Sigmoid colon (tissue), 4 donors: ENCODE results near the gene MAN2B1.

Experiments
- CTCF ChIP-seq, 4 experiments: fragments of 450-650 bp in 3 of 4; fragments of 200-600 bp in 1 of 4; IDR thresholded peaks; one replicate each; pipeline ENCODE4 v1.5.1; 2016 to 2019; ENCODE audit warnings: antibody characterized with exemption in 4 of 4, mild to moderate bottlenecking in 3 of 4, moderate library complexity in 2 of 4
- EP300 ChIP-seq, 4 donors: sonication (generic); formaldehyde crosslinking; IDR thresholded peaks; one replicate each; pipeline ENCODE4 v1.6.1; 2017; ENCODE audit warnings: antibody characterized with exemption in 4 of 4
- POLR2A ChIP-seq, 2 donors: fragments of 450-650 bp; IDR thresholded peaks; one replicate each; pipeline ENCODE4 v1.6.1; 2016; ENCODE audit warnings: antibody characterized with exemption in 2 of 2, mild to moderate bottlenecking in 2 of 2, moderate library complexity in 2 of 2
- POLR2AphosphoS5 ChIP-seq, 4 donors: sonication (generic); formaldehyde crosslinking; IDR thresholded peaks; one replicate each; pipeline ENCODE4 v1.6.1; 2017; ENCODE audit warnings: antibody characterized with exemption in 4 of 4

- peak; percentile 88 to 93 for TF ChIP-seq POLR2A (IDR thresholded peaks at IDR 0.05)
- TF ChIP-seq CTCF (IDR thresholded peaks at IDR 0.05): no peak
- TF ChIP-seq EP300 (IDR thresholded peaks at IDR 0.05): no peak
- peak; percentile 95 to 99 (median 97) for TF ChIP-seq POLR2AphosphoS5 (IDR thresholded peaks at IDR 0.05)
Observed at GRCh38 chr19:12610540-12611360, 55.8 kb downstream of the MAN2B1 start, which contains the start of the genes ZNF490 and ZNF791.
